GM21786 (cell line): ENCODE data around the gene AGBL4.

Experiments used
- ATAC-seq: cut with Tn5 transposase; IDR thresholded peaks from one replicate; pipeline ENCODE4 v1.9.1; 2021; ENCODE audit not compliant: unreplicated experiment

The AGBL4 gene

DNA sequence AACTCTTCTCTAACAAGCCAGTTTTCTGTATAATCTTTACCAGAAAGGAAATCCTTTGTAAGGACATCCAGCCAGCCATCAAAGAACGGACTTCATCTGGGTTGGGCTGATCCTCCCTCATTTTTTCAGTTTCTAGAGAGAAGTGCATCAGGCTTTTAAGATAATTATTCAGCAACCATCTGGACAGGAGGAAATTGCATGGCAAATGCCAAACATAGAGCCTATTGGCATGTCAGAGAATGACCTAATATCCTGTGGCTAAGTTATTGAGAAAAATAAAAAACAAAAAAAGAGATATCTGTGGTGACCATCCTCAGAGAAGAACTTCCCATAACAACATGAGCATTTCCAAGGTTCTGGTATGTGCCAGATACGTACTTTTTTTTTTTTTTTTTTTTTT, 1172.1 kb downstream of the AGBL4 start:
- ATAC-seq, result no peak

DNA sequence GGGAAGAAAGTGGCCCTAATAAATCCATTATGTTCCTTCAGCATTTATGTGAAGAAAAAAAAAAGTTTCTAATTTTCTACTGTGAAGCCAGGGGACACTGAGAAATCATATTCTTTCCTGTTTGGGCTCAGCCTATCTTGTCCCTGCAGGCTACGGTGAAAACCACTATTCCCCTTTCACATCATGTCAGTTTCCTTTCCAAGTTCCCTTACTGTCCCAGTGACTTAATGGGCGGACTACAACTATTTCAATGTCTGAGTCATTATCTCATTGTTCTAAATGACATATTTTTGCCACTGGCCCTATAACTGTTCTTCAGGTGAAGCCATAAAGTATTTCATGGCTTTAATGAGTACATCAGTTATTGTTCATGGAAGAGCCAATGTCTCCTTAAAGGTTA, 1175.7 kb downstream of the AGBL4 start:
- no peak for ATAC-seq

GRCh38 chr1:48846441-48846840, 1177.3 kb downstream of the AGBL4 start:
- no peak for ATAC-seq

DNA sequence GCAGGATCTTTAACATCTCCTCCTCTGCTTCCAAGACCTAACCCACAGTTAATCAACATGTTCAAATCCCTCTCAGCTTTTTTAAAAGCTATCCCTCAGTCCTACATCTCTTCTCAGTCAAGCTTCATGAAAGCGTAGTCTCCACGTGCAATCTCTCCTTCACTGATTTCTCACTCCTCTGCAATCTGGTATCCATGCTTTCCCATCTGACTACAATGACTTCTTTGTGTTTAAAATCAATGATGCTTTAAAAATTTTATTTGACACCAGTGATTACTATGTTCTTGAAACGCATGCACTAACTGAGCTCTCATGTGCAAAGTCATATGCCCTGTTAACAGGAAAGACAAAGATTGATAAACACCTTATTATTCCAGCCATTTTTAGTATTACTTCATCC, 1179.6 kb downstream of the AGBL4 start:
- ATAC-seq, result no peak

DNA sequence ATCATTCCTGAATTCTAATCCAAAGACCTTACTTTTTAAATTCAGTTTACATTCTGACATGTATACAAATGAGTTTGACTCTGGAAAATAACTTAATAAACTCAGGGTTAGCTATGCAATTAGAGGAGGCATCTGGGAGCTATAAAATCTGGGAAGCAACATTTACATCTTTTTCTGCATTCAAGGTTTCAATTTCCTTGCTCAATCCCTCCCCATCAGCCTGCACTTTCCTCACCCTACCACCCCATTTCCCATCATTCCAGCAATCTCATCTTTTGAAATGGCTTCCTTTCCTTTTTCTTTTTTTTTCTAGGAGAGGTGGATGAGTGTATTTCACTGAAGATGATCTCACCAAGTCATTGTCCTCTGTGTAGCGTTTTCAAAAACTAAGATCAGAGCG, 1181.8 kb downstream of the AGBL4 start:
- ATAC-seq, result no peak

DNA sequence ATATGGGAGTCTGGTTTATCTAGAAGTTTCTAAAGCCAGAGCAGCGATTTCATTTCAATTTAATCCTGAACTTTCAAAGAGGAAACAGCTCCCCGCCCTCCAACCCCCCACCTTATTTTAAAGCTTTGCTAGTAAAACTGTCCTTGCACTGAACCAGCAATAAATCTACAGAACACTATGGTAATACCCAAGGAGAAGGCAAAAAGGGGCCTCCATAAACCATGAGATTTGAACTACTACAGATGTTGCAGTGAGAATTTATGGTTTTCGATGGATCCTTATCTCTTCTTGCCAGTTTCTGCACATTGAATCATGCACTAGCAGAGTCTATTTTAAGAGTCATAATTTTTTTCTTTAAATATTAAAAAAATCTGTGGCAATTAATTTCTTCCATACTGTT, 1182.3 kb downstream of the AGBL4 start:
- ATAC-seq, result no peak

DNA sequence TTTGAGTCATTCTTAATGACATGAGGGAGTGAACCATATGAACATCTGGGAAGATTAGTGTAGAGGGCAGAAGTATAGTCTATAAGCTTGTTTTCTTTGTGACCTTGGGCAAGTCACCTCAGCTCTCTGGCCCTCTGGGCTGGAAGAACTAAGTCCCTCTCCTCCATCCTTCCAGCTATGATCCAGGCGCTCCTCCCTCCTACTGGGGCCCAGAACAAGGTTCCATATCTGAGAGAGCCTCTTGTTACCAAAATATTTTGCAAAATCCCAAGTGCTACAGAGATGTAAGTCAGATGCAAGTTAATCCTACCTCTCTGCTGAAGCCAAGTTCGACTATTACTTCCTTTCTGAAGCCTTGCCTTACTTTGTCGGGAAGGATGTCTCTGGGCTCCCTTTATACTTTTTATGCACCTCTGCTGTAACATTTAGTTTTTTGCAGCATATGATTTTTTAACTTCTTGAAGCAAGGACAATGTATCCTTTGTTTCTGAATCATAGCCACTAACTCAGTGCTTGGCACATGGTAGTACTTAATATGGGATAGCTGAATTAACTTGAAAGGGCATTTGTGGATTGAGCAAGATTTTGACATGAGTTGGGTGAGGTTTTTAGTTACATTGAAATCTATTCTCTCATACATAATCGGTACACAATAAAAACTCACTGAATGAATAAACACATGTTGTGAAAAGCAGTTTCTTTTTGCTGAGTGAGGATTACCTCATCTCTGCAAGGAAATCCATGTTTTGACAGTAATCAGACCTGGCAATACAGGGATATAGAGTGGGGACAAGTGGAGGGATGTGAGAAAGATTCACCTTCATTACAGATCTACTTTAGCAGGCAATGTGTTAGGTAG, 1192.4 kb downstream of the AGBL4 start:
- no peak for ATAC-seq

- ATAC-seq, result no peak
Observed at GRCh38 chr1:48830715-48831114, 1193.0 kb downstream of the AGBL4 start.

DNA sequence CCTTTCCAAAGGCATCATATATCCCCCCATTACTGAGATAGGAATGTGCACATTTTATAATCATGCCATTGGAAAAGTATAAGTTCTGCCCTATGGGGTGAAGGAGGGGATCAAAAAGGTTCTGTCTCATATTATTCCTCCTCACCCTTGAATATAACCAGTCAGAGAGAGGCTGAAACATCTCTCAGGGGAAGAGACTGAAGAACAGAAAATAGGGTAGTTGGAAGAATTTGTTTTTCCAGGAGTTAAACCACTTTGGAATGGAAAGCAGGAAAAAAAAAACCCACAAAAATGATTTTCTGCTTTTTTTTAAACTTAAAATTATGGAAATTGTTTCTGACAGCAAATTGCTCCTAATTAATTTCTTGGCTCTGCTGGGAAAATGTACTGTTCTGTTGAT, 1194.3 kb downstream of the AGBL4 start:
- ATAC-seq, result no peak

DNA sequence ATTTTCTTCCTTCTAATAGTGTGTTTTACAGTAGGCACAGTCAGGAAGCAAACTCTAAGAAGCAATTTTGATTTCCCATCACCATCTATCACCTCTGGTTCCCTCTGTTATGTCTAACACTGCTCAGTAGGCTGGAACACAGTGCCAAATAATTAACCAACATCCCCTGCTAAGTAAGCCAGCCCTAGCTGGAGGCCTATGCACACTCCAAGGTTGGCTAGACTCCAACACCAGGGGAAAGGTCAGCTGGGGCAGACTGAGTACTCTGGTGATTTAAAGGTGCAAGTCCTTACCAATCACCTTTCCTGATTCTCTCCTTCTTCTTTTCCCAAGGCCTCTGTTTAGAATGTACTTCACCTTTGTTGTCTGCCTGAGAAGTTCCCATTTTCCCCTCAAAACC, 1200.6 kb downstream of the AGBL4 start:
- ATAC-seq, result no peak

DNA sequence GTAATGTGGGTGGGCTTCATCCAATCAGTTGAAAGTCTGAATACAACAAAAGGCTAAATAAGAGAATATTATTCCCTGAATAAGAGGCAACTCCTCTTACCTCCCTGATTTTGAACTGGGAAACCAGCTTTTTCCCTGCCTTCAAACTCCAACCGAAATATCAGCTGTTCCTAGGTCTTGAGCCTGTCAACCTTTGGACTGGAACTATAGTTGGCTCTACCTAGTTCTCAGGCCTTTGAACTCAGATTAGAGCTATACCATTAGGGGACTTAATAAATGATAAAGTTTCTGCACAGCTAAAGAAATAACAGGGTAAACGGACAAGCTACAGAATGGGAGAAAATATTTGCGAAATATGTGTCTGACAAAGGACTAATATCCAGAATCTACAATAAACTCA, 1203.3 kb downstream of the AGBL4 start:
- ATAC-seq, result no peak

GRCh38 chr1:48817505-48818114, 1206.1 kb downstream of the AGBL4 start:
- ATAC-seq, result no peak

GRCh38 chr1:48810740-48811139, 1213.0 kb downstream of the AGBL4 start:
- no peak for ATAC-seq

DNA sequence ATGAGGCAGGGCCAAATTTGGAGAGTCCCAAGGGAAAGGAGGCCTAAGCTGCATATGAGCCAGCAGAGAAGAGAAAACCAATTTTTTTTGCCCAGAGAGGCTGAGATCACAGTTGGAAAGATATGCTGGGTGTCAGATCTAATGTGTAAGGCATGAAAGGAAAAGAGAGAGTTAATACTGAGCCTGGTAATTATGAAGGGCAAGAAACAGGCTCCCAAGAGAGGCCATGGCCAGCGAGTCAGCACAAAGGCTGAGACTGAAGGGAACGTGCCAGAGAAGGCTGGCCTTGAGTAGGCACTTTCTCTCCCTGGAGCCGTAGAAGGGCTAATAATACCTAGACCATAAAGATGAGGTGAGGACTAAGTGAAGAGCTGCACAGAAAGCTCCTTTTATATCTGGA, 1215.3 kb downstream of the AGBL4 start:
- no peak for ATAC-seq

GRCh38 chr1:48807554-48808260, 1216.0 kb downstream of the AGBL4 start:
- no peak for ATAC-seq

- no peak for ATAC-seq
Observed at GRCh38 chr1:48803474-48803873, 1220.3 kb downstream of the AGBL4 start.

DNA sequence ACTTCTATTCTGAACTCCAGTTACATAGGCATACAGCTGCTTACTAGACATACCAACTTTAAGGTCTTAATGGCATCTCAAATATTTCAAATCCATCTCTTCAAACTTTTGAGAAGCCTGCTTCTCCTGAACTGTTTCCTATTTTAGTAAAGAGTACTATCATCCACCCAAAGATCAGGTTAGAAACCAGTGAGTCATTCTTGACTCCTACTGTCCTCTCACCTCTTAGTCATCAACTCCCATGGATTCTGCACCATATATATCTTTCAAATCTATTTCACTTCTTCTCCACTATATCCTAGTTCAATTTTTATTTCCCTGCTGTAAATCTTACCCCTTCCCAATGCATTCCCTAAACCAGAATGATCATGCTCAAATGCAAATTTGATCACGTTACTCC, 1228.9 kb downstream of the AGBL4 start:
- no peak for ATAC-seq

GRCh38 chr1:48793863-48794262, 1229.9 kb downstream of the AGBL4 start:
- peak; percentile 79 for ATAC-seq

DNA sequence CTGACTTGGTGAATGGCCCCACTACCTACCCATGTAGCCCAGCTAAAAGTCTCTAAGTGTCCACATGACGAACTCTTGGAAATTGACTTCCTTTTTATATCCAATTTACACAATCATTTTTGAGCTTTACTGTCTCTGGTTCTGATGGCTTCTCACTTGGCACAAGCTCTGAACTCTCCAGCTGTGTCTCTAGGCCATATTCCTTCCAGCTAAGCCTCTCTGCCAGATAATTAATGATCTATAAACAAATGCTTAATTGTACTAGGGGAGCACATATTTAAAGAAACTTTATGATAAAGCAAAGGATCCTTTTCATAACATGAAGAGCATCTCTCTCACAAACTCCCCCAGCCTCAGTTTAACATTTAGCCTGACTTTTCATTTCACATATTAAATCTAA, 1230.8 kb downstream of the AGBL4 start:
- ATAC-seq, result no peak

GRCh38 chr1:48790397-48790796, 1233.4 kb downstream of the AGBL4 start:
- ATAC-seq, result no peak

DNA sequence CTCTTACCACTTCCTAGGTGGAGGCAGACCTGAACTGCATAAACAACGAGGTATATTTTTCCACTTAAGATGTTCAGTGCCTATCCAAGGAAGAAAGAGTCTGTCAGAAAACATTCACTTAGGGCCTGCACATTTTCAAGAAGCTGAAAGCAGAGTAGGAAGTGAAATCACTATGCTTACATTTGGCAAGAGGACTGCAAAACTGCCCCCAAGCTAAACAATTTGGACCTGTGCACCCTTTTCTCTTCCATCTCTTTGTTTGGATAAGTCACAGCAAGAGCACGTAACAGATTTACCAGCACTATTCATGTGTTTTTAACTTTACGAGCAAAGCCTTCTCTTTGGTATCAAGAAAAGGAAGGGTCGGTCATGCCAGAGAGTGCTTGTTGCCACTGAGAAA, 1233.9 kb downstream of the AGBL4 start:
- ATAC-seq, result no peak

DNA sequence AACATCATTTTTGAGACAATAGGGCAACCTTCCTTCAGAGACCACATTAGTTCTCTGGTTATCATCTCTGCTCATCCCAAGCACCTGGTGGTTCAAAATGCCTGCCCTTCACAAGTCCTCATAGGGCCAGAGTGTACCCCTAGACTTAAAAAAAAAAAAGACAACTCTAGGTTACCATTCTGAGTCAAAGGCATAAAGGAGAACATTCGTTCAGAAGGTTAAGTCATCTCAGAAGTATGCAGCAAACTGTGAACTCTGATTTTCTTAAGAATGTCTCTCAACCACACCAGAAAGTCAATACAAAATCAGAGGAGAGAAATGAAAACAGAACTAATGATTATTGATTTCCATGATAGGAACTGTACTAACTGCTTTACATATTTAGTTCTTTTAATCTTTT, 1237.9 kb downstream of the AGBL4 start:
- no peak for ATAC-seq
